H9 (cell line): ENCODE results near the gene HLA-F. TPM values are rescaled to one million over a fixed set of nuclear protein-coding genes. Genes with fewer than 3 reads are reported as not detected.

Source experiments
- DNase-seq: peaks from one replicate; pipeline ENCODE4 v3.0.0-alpha.2; 2017
- H2AFZ ChIP-seq: one replicate; pipeline ENCODE4 v1.6.1; 2013; ENCODE audit warnings: mild to moderate bottlenecking, low read length, control low read depth, moderate library complexity
- H2AK5ac ChIP-seq: 2 replicates; pipeline ENCODE4 v1.6.1; 2013; ENCODE audit warnings: low read length, control low read depth, mixed read lengths; ENCODE audit not compliant: insufficient read length
- H2BK120ac ChIP-seq: one replicate; pipeline ENCODE4 v1.6.1; 2013; ENCODE audit warnings: low read depth, mild to moderate bottlenecking, low read length, control low read depth, inconsistent platforms; ENCODE audit not compliant: poor library complexity, severe bottlenecking
- H2BK12ac ChIP-seq: 2 replicates; pipeline ENCODE4 v1.6.1; 2013; ENCODE audit warnings: low read length, control low read depth, mixed read lengths, low read depth; ENCODE audit not compliant: insufficient read length
- H2BK15ac ChIP-seq: 2 replicates; pipeline ENCODE4 v1.6.1; 2013; ENCODE audit warnings: low read depth, low read length, control low read depth
- H2BK20ac ChIP-seq: one replicate; pipeline ENCODE4 v1.6.1; 2013; ENCODE audit warnings: low read depth, mild to moderate bottlenecking, low read length, control low read depth, inconsistent platforms; ENCODE audit not compliant: poor library complexity, severe bottlenecking
- H2BK5ac ChIP-seq: 2 replicates; pipeline ENCODE4 v1.6.1; 2013; ENCODE audit warnings: low read length, control low read depth, mixed read lengths; ENCODE audit not compliant: insufficient read length
- H3K14ac ChIP-seq: 2 replicates; pipeline ENCODE4 v1.6.1; 2013; ENCODE audit warnings: low read length, control low read depth; ENCODE audit not compliant: insufficient read depth
- H3K18ac ChIP-seq: 2 replicates; pipeline ENCODE4 v1.6.1; 2013; ENCODE audit warnings: low read depth, mild to moderate bottlenecking, mixed read lengths, low read length, control low read depth; ENCODE audit not compliant: insufficient read length
- H3K23ac ChIP-seq: 2 replicates; pipeline ENCODE4 v1.6.1; 2013; ENCODE audit warnings: low read length, control low read depth, mixed read lengths, low read depth; ENCODE audit not compliant: insufficient read length
- H3K23me2 ChIP-seq: 2 replicates; pipeline ENCODE4 v1.6.1; 2013; ENCODE audit warnings: low read depth, mild to moderate bottlenecking, mixed read lengths, low read length, control low read depth; ENCODE audit not compliant: insufficient read length, poor library complexity, severe bottlenecking
- H3K27ac ChIP-seq: 2 replicates; pipeline ENCODE4 v1.5.1; 2013; ENCODE audit warnings: low read length, control low read depth, mixed read lengths, low read depth; ENCODE audit not compliant: insufficient read length
- H3K27me3 ChIP-seq: 2 replicates; pipeline ENCODE4 v1.6.1; 2013; ENCODE audit warnings: low read length, control low read depth, inconsistent platforms; ENCODE audit not compliant: insufficient read depth
- H3K4ac ChIP-seq: 2 replicates; pipeline ENCODE4 v1.6.1; 2013; ENCODE audit warnings: low read depth, mild to moderate bottlenecking, control low read depth, inconsistent platforms, low read length, moderate library complexity
- H3K4me1 ChIP-seq: 2 replicates; pipeline ENCODE4 v1.6.1; 2013; ENCODE audit warnings: low read length, control low read depth, inconsistent platforms; ENCODE audit not compliant: insufficient read depth
- H3K4me2 ChIP-seq: 2 replicates; pipeline ENCODE4 v1.6.1; 2013; ENCODE audit warnings: low read length, control low read depth, mixed read lengths; ENCODE audit not compliant: insufficient read length, insufficient read depth
- H3K56ac ChIP-seq: 2 replicates; pipeline ENCODE4 v1.6.1; 2013; ENCODE audit warnings: low read depth, mild to moderate bottlenecking, mixed read lengths, low read length, control low read depth; ENCODE audit not compliant: insufficient read length
- H3K79me1 ChIP-seq: 2 replicates; pipeline ENCODE4 v1.6.1; 2013; ENCODE audit warnings: low read depth, mild to moderate bottlenecking, moderate library complexity, low read length, control low read depth, inconsistent platforms; ENCODE audit not compliant: insufficient read depth, poor library complexity, severe bottlenecking
- H3K79me2 ChIP-seq: 2 replicates; pipeline ENCODE4 v1.6.1; 2013; ENCODE audit warnings: low read length, control low read depth, inconsistent platforms; ENCODE audit not compliant: insufficient read depth
- H3K9ac ChIP-seq: 2 replicates; pipeline ENCODE4 v1.6.1; 2013; ENCODE audit warnings: low read length, control low read depth, mixed read lengths; ENCODE audit not compliant: insufficient read length; ENCODE audit errors: extremely low read depth
- H3K9me3 ChIP-seq: one replicate; pipeline ENCODE4 v1.6.1; 2013; ENCODE audit warnings: low read depth, low read length, inconsistent platforms; ENCODE audit not compliant: control insufficient read depth
- H3T11ph ChIP-seq: one replicate; pipeline ENCODE4 v1.6.1; 2013; ENCODE audit warnings: mild to moderate bottlenecking, low read length, control low read depth, inconsistent platforms
- H4K20me1 ChIP-seq: one replicate; pipeline ENCODE4 v1.6.1; 2013; ENCODE audit not compliant: control insufficient read depth, insufficient read length, insufficient read depth
- H4K5ac ChIP-seq: 2 replicates; pipeline ENCODE4 v1.6.1; 2013; ENCODE audit warnings: low read depth, mild to moderate bottlenecking, mixed read lengths, low read length, control low read depth; ENCODE audit not compliant: insufficient read length
- H4K8ac ChIP-seq: replicated peaks from 2 replicates; pipeline ENCODE4 v1.6.1; 2013; ENCODE audit warnings: low read length, control low read depth, mixed read lengths, low read depth; ENCODE audit not compliant: insufficient read length
- H4K91ac ChIP-seq: 2 replicates; pipeline ENCODE4 v1.6.1; 2013; ENCODE audit warnings: low read depth, mild to moderate bottlenecking, moderate library complexity, mixed read lengths, low read length, control low read depth; ENCODE audit not compliant: insufficient read length
- H3K27ac Mint-ChIP-seq, 3 experiments: 2 replicates in 2 of 3; 3 replicates in 1 of 3; pipeline ENCODE4 v1.8.0; 2020 to 2021; ENCODE audit warnings: mixed read lengths in 3 of 3, mild to moderate bottlenecking in 1 of 3, moderate library complexity in 1 of 3
- H3K27me3 Mint-ChIP-seq: 2 replicates; pipeline ENCODE4 v1.8.0; 2021; ENCODE audit warnings: low read depth, mild to moderate bottlenecking, moderate library complexity, mixed read lengths
- H3K36me3 Mint-ChIP-seq, 3 experiments: 2 replicates in 2 of 3; 3 replicates in 1 of 3; pipeline ENCODE4 v1.8.0; 2020 to 2021; ENCODE audit warnings: low read depth in 3 of 3, mixed read lengths in 3 of 3; ENCODE audit not compliant: insufficient read depth in 1 of 3
- H3K4me1 Mint-ChIP-seq, 2 experiments: 2 replicates each; pipeline ENCODE4 v1.8.0; 2020; ENCODE audit warnings: mixed read lengths in 2 of 2
- H3K4me3 Mint-ChIP-seq, 2 experiments: 2 replicates in 1 of 2; 3 replicates in 1 of 2; pipeline ENCODE4 v1.8.0; 2020 to 2021; ENCODE audit warnings: mild to moderate bottlenecking in 2 of 2, mixed read lengths in 2 of 2, moderate library complexity in 1 of 2
- H3K9me3 Mint-ChIP-seq, 2 experiments: 2 replicates in 1 of 2; 3 replicates in 1 of 2; pipeline ENCODE4 v1.8.0; 2020; ENCODE audit warnings: mild to moderate bottlenecking in 2 of 2, mixed read lengths in 2 of 2, moderate library complexity in 1 of 2
- WGBS: extraction: QIAGEN DNeasy Blood & Tissue Kit; methylation state at CpG from one replicate; pipeline ENCODE4 v1.1.7; 2013; ENCODE audit warnings: missing lambda C conversion rate, low lambda C conversion rate, mixed read lengths; ENCODE audit not compliant: insufficient read length; ENCODE audit errors: extremely low coverage; 5-methylcytosine and 5-hydroxymethylcytosine counted together
- total RNA-seq: library from RNA; stranded (reverse); gene quantifications from 2 replicates; pipeline ENCODE4 v1.2.1, GENCODE V29; 2021
- TF ChIP-seq, protein P1 (sequence below): fragments of 200-600 bp; sonication (generic); conservative IDR thresholded peaks from 3 replicates; pipeline ENCODE4 v1.8.0; 2021; ENCODE audit warnings: antibody characterized with exemption, mild to moderate bottlenecking

Gene HLA-F
- total RNA-seq, 1 experiment from 2014 or later = 7.4 TPM

DNA sequence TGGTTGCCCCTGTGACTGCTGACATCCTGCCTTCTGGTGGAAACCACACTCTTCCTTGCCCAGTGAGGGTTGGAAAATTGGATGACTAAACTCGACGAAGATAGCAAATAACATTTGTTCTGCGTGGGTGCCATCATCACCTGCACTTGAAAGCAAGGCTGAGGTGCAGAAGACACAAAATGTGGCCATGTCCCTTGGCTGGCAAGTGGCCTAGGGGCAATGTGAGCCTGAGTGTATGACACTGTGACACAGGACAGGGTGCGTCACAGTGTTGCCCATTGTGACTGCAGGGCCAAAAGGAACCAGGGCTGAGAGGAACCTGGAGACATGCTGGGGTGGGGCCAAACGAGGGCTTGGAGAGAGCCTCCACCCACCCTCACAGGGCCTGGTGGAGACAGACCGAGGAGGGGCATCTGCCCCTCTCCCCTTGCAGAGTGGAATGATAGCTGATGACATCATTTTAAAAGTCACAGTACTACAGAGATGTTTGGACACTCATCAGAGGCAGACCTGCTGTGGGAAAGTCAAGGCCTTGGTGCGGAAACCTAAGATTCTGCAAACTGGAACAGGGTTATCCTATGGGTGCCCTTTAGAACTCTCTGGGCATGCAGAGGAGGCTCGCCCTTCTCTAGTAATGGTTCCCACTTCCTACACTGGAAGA is 12.8 kb upstream of the HLA-F start:
- H2BK12ac ChIP-seq = no peak overlapping the region
- no peak overlapping the region for H4K5ac ChIP-seq
- H3K56ac ChIP-seq = no peak overlapping the region
- no peak overlapping the region for H3K23ac ChIP-seq
- no peak overlapping the region for H2AFZ ChIP-seq
- Mint-ChIP-seq H3K9me3 (no peaks in the 10 kb centered on the region), H3K27ac (no peak overlapping the region), H3K4me1 (peaks cover 3 to 6% of the 10 kb centered on the region in 2 experiments; a peak in 2 of 4 replicates), H3K27me3 (peaks cover 26% of the 10 kb centered on the region), H3K36me3 (no peaks in the 10 kb centered on the region), H3K4me3 (no peak overlapping the region)
- H3K9me3 ChIP-seq = no peaks in the 10 kb centered on the region
- no peak overlapping the region for H2BK20ac ChIP-seq
- no peak overlapping the region for H3T11ph ChIP-seq
- H2AK5ac ChIP-seq = no peak overlapping the region
- H2BK5ac ChIP-seq = no peak overlapping the region
- no peak overlapping the region for H2BK15ac ChIP-seq
- H3K79me2 ChIP-seq = no peaks in the 10 kb centered on the region
- H4K8ac ChIP-seq = no peak overlapping the region
- no peaks in the 10 kb centered on the region for H3K79me1 ChIP-seq
- TF ChIP-seq, protein P1, sequence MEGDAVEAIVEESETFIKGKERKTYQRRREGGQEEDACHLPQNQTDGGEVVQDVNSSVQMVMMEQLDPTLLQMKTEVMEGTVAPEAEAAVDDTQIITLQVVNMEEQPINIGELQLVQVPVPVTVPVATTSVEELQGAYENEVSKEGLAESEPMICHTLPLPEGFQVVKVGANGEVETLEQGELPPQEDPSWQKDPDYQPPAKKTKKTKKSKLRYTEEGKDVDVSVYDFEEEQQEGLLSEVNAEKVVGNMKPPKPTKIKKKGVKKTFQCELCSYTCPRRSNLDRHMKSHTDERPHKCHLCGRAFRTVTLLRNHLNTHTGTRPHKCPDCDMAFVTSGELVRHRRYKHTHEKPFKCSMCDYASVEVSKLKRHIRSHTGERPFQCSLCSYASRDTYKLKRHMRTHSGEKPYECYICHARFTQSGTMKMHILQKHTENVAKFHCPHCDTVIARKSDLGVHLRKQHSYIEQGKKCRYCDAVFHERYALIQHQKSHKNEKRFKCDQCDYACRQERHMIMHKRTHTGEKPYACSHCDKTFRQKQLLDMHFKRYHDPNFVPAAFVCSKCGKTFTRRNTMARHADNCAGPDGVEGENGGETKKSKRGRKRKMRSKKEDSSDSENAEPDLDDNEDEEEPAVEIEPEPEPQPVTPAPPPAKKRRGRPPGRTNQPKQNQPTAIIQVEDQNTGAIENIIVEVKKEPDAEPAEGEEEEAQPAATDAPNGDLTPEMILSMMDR = no peak
- H3K4me1 ChIP-seq = peaks cover 3% of the 10 kb centered on the region; the same call in 1 of the 2 replicates
- H2BK120ac ChIP-seq = no peak overlapping the region
- no peak overlapping the region for H3K14ac ChIP-seq
- no CpG with 5 or more reads among the region's 8 CpGs for WGBS
- no peak for DNase-seq
- H3K18ac ChIP-seq = no peak overlapping the region
- no peak overlapping the region for H4K91ac ChIP-seq
- peaks cover 2% of the 10 kb centered on the region; the same call in 1 of the 2 replicates for H3K27me3 ChIP-seq
- H3K27ac ChIP-seq = no peak overlapping the region
- H3K4me2 ChIP-seq = no peak overlapping the region
- no peak overlapping the region for H3K4ac ChIP-seq
- H3K23me2 ChIP-seq = no peaks in the 10 kb centered on the region
- no peaks in the 10 kb centered on the region for H4K20me1 ChIP-seq
- H3K9ac ChIP-seq = no peak overlapping the region
